ENCODE results near the gene GP1BB. TPM values are rescaled to one million over a fixed set of nuclear protein-coding genes. Genes with fewer than 3 reads are reported as not detected.

The GP1BB gene
- polyA plus RNA-seq, 3 donors, result 0.63 to 3.6 (median 1.7) TPM

GRCh38 chr22:19709063-19709769 lies 14.1 kb upstream of the GP1BB start:
- H3K27ac ChIP-seq (ENCODE audit: low read depth, low read length), result no peak overlapping the region

GRCh38 chr22:19710020-19710768 lies 13.1 kb upstream of the GP1BB start:
- whole genome bisulfite sequencing, 3 donors, result 86 to 90% (median 90%) methylated on average over 19 of the region's 19 CpGs
- no peak overlapping the region for H3K27ac ChIP-seq (ENCODE audit: low read depth, low read length)

More at GRCh38 chr22:19709063-19709769, 14.1 kb upstream of the GP1BB start:
- WGBS, 3 donors, result 62 to 69% (median 65%) methylated on average over 19 of the region's 19 CpGs

- H3K27ac ChIP-seq (ENCODE audit: low read depth, low read length), result no peak overlapping the region
- WGBS, 3 donors, result 83 to 92% (median 91%) methylated on average over 6 of the region's 6 CpGs
These were observed 12.6 kb upstream of the GP1BB start for GRCh38 chr22:19710769-19711106.

- 85 to 94% (median 90%) methylated on average over 13 of the region's 13 CpGs for WGBS, 3 donors
- H3K27ac ChIP-seq (ENCODE audit: low read depth, low read length), result no peak overlapping the region
These were observed 10.1 kb upstream of the GP1BB start for GRCh38 chr22:19713245-19713644.

- no peak overlapping the region for H3K27ac ChIP-seq (ENCODE audit: low read depth, low read length)
- WGBS, 3 donors, result 21 to 28% (median 27%) methylated on average over 31 to 38 of the region's 38 CpGs
These were observed 9.6 kb upstream of the GP1BB start for GRCh38 chr22:19713650-19714311.

- 1 to 3% (median 2%) methylated on average over 54 to 104 of the region's 106 CpGs for WGBS, 3 donors
- no peak within 1 kb of the TSS for H3K27ac ChIP-seq (ENCODE audit: low read depth, low read length)
These were observed 8.8 kb upstream of the GP1BB start, which contains the start of gene SEPTIN5 for GRCh38 chr22:19714312-19715187. TSS of gene SEPTIN5 (plus strand) at chr22:19714503. CDS start at chr22:19714589, 86 bp downstream.

GRCh38 chr22:19715188-19715930 lies 8.0 kb upstream of the GP1BB start:
- 82 to 86% (median 85%) methylated on average over 4 of the region's 4 CpGs for WGBS, 3 donors
- H3K27ac ChIP-seq (ENCODE audit: low read depth, low read length), result no peak overlapping the region

- WGBS, 3 donors, result 81 to 86% (median 86%) methylated on average over 10 to 11 of the region's 11 CpGs
These were observed 7.1 kb upstream of the GP1BB start for GRCh38 chr22:19716041-19716828.

GRCh38 chr22:19716829-19717105 lies 6.6 kb upstream of the GP1BB start:
- 97 to 100% (median 100%) methylated on average over 1 of the region's 1 CpG for WGBS, 3 donors
- H3K27ac ChIP-seq (ENCODE audit: low read depth, low read length), result no peak overlapping the region

More at GRCh38 chr22:19716041-19716828, 7.1 kb upstream of the GP1BB start:
- H3K27ac ChIP-seq (ENCODE audit: low read depth, low read length), result no peak overlapping the region

GRCh38 chr22:19717181-19717580 lies 6.2 kb upstream of the GP1BB start:
- WGBS, 3 donors, result 76 to 87% (median 85%) methylated on average over 9 of the region's 9 CpGs
- H3K27ac ChIP-seq (ENCODE audit: low read depth, low read length), result no peak overlapping the region

GRCh38 chr22:19717691-19718455 lies 5.5 kb upstream of the GP1BB start:
- 5 to 8% (median 6%) methylated on average over 79 to 96 of the region's 96 CpGs for WGBS, 3 donors
- H3K27ac ChIP-seq (ENCODE audit: low read depth, low read length), result no peak overlapping the region

GRCh38 chr22:19718456-19719049 lies 4.8 kb upstream of the GP1BB start:
- 3 to 7% (median 5%) methylated on average over 55 to 70 of the region's 70 CpGs for WGBS, 3 donors

GRCh38 chr22:19719050-19719482 lies 4.3 kb upstream of the GP1BB start:
- H3K27ac ChIP-seq (ENCODE audit: low read depth, low read length), result no peak overlapping the region
- WGBS, 3 donors, result 21 to 32% (median 25%) methylated on average over 24 to 31 of the region's 31 CpGs

More at GRCh38 chr22:19718456-19719049, 4.8 kb upstream of the GP1BB start:
- no peak overlapping the region for H3K27ac ChIP-seq (ENCODE audit: low read depth, low read length)

- H3K27ac ChIP-seq (ENCODE audit: low read depth, low read length), result no peak overlapping the region
- 88 to 91% (median 90%) methylated on average over 12 of the region's 12 CpGs for WGBS, 3 donors
These were observed 3.8 kb upstream of the GP1BB start for GRCh38 chr22:19719488-19720021.

GRCh38 chr22:19720150-19720827 lies 3.0 kb upstream of the GP1BB start:
- 94 to 96% (median 94%) methylated on average over 26 of the region's 26 CpGs for WGBS, 3 donors

More at GRCh38 chr22:19720150-19720827, 3.0 kb upstream of the GP1BB start:
- H3K27ac ChIP-seq (ENCODE audit: low read depth, low read length), result no peak overlapping the region

Measured in adipose tissue (tissue), 3 donors.